Mucosa of descending colon (tissue), 3 donors: Measurements from ENCODE around the gene DOCK4. TPM values are rescaled to one million over a fixed set of nuclear protein-coding genes. Genes with fewer than 3 reads are reported as not detected.

Experiments used
- ATAC-seq: fragments of 200-7000 bp; cut with Tn5 transposase; one replicate; pipeline ENCODE4 v1.9.1; 2020; ENCODE audit warnings: mild to moderate bottlenecking, moderate library complexity
- DNase-seq, 3 donors: peaks; one replicate each; pipeline ENCODE4 v3.0.0-alpha.2; 2020
- H3K36me3 ChIP-seq: fragments of 200-600 bp; one replicate; pipeline ENCODE4 v1.8.0; 2021; ENCODE audit warnings: low read depth, mild to moderate bottlenecking
- H3K4me1 ChIP-seq: fragments of 200-600 bp; one replicate; pipeline ENCODE4 v1.8.0; 2021; ENCODE audit warnings: low read depth, mild to moderate bottlenecking
- H3K4me3 ChIP-seq: fragments of 200-600 bp; one replicate; pipeline ENCODE4 v1.8.0; 2021; ENCODE audit warnings: mild to moderate bottlenecking
- H3K9me3 ChIP-seq: fragments of 200-600 bp; one replicate; pipeline ENCODE4 v1.8.0; 2021; ENCODE audit warnings: mild to moderate bottlenecking
- intact Hi-C, 2 donors: fragments of 100-400 bp; cut with DNase I in 1 of 2; cut with micrococcal nuclease in 1 of 2; formaldehyde crosslinking; loops; one replicate each; pipeline versions ENCODE4 v1.11.0 to v1.11.1; 2022; cut with DNase I, micrococcal nuclease
- total RNA-seq, 3 donors: library from RNA; stranded (reverse); fragmentation: NEBNext Ultra II Directional in 2 of 3; extraction: Animal tissue kit (Norgen Biotek cat#: 25700) in 2 of 3; gene quantifications; one replicate each; pipeline versions ENCODE4 v1.2.1 to v1.2.4, GENCODE V29; 2021 to 2023
- TF ChIP-seq, protein P1 (sequence below): fragments of 200-600 bp; IDR thresholded peaks from one replicate; pipeline ENCODE4 v1.8.0; 2022; ENCODE audit warnings: antibody characterized with exemption, mild to moderate bottlenecking
- donor health status: DM: no; HTN: no; CAD: no; lungs with moderate emphysema.
- donor health status: DM: no; HTN: no; CAD: no.
- donor health status: DM: no; HTN: yes; CAD: no.

DOCK4 gene
- total RNA-seq, 3 donors from 2014 or later, result 9.2 to 18.4 (median 12.7) TPM

DNA sequence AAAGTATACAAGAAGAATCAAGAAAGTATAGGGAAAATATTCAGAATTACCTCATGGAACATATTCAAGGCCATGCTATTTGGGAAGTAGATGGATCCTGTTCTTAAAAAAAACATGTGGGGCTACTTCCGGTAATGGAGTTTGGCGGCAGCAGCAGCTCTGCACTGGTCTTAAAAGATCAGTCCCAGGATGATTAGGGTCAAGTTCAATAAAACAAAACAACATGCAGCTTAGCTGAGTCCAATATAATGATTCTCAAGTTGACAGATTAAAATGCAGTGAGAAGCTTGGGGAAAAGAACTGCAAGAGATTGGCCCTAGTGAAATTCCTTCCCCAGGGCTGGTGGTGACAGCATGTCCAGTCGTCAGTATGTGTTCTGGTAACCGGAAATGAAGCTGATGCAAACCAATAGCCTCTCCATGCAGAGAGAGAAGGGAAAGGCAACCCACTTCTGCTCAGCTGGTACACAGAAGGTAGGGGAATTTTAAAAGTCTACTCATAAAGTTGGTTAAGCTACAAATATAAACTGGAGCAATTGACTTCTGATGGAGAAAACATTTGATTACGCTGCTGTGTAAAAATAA, 338.8 kb downstream of the DOCK4 start:
- DNase-seq, result no peak
- no peaks in the 10 kb centered on the region for H3K36me3 ChIP-seq
- peaks cover 2% of the 10 kb centered on the region for H3K4me1 ChIP-seq
- intact Hi-C loops, result no loop called here
- H3K9me3 ChIP-seq, result no peaks in the 10 kb centered on the region
- TF ChIP-seq, protein P1, sequence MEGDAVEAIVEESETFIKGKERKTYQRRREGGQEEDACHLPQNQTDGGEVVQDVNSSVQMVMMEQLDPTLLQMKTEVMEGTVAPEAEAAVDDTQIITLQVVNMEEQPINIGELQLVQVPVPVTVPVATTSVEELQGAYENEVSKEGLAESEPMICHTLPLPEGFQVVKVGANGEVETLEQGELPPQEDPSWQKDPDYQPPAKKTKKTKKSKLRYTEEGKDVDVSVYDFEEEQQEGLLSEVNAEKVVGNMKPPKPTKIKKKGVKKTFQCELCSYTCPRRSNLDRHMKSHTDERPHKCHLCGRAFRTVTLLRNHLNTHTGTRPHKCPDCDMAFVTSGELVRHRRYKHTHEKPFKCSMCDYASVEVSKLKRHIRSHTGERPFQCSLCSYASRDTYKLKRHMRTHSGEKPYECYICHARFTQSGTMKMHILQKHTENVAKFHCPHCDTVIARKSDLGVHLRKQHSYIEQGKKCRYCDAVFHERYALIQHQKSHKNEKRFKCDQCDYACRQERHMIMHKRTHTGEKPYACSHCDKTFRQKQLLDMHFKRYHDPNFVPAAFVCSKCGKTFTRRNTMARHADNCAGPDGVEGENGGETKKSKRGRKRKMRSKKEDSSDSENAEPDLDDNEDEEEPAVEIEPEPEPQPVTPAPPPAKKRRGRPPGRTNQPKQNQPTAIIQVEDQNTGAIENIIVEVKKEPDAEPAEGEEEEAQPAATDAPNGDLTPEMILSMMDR, result no peak
- ATAC-seq, result no peak
- no peak overlapping the region for H3K4me3 ChIP-seq

DNA sequence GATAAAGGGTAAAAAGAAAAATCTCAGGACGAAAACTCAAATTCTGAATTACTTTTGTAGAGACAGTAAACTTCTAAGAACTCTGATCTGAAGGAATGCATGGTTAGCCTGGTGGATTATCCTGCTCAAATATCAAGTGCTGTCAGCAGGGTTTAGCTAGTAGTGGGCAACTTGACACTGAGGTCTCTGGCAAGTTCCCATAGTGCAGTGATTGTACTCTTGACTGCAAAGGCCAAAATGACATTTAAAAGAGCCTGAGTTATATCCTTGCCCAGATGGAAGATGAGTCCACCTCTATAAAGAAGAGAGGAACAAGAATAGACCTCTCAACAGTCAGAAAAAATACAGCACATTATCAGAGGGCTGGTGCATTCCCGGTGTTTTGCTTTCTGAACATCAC, 339.4 kb downstream of the DOCK4 start:
- Histone ChIP-seq H3K9me3 (no peaks in the 10 kb centered on the region), H3K36me3 (no peaks in the 10 kb centered on the region), H3K4me3 (no peak overlapping the region), H3K4me1 (no peaks in the 10 kb centered on the region)
- ATAC-seq, result no peak
- DNase-seq, result no peak
- intact Hi-C loops, result no loop called here
- TF ChIP-seq, protein P1, result no peak

DNA sequence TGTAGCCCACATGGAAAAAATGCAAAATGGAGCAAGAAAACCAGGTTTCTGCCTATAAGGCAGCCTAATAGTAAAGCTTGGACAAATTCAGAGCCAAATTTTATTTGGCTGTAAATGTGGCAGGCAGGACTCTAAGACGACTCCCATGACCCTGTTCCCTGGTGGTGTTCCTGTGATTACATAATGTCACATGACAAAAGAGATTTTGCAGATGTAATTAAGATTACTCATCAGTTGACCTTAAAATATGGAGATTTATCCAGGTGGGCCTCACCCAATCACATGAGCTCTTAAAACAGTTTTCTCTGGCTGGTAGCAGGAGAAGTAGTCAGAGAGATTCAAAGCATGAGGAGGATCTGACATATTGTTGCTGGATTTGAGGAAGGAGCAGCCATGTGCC, 340.8 kb downstream of the DOCK4 start:
- Histone ChIP-seq H3K36me3 (no peaks in the 10 kb centered on the region), H3K4me1 (no peaks in the 10 kb centered on the region), H3K9me3 (no peaks in the 10 kb centered on the region), H3K4me3 (no peak overlapping the region)
- DNase-seq, result no peak
- intact Hi-C loops, result no loop called here
- TF ChIP-seq, protein P1, result no peak
- peak; percentile 42 for ATAC-seq

DNA sequence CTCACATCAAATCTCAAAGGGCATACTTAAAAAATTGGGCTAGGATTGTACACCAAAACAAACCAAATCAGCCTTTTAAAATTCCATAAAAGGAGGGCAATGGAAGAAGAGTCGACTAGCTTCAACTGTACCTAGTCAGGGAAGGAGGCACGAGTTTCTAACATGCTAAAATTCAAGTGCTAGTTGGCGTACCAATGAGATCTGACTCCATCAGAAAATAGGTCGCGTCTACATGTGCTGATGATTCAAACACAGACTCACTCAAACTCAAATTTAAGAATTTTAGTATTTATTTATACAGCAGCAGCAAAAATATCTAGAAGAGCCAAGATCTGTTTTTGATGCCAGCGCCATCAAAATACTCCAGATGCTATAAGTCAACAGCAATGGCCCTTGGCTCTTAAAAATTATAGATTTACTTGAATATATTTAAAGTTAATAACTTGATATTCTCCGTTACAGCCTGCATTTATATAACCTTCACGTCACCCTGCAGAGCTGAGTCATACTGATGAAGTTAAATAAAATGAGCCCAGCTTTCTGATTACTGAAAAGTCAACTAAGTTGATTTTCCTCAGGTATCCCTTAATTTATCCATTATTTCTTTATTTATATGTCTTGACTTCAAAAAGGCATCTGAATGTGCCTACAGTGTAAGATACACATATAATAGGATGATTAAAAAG, 341.8 kb downstream of the DOCK4 start:
- ATAC-seq (no peak), DNase-seq (no peak)
- no peaks in the 10 kb centered on the region for H3K9me3 ChIP-seq
- TF ChIP-seq, protein P1, result no peak
- H3K4me1 ChIP-seq, result no peaks in the 10 kb centered on the region
- H3K4me3 ChIP-seq, result no peak overlapping the region
- H3K36me3 ChIP-seq, result no peaks in the 10 kb centered on the region
- intact Hi-C loops, result no loop called here

- H3K36me3 ChIP-seq, result no peaks in the 10 kb centered on the region
- H3K4me1 ChIP-seq, result no peaks in the 10 kb centered on the region
- TF ChIP-seq, protein P1, result no peak
- no peaks in the 10 kb centered on the region for H3K9me3 ChIP-seq
- DNase-seq (no peak), ATAC-seq (no peak)
- intact Hi-C loops, result no loop called here
- no peak overlapping the region for H3K4me3 ChIP-seq
These were observed 342.9 kb downstream of the DOCK4 start for GRCh38 chr7:111863269-111863668.
